Right lobe of liver (tissue), 6 donors: ENCODE data around the gene FANCE. TPM values are rescaled to one million over a fixed set of nuclear protein-coding genes. Genes with fewer than 3 reads are reported as not detected.

Source experiments
- ATAC-seq, 4 donors: fragments of 200-7000 bp; cut with Tn5 transposase; one replicate each; pipeline ENCODE4 v1.9.1; 2020; ENCODE audit warnings: mild to moderate bottlenecking in 4 of 4, moderate library complexity in 4 of 4
- DNase-seq, 3 donors: peaks; one replicate each; pipeline ENCODE4 v3.0.0-alpha.2; 2020
- H3K27ac ChIP-seq, 3 donors: fragments of 200-600 bp; one replicate each; pipeline ENCODE4 v1.8.0; 2022
- H3K27me3 ChIP-seq, 2 donors: fragments of 200-600 bp; one replicate each; pipeline ENCODE4 v1.8.0; 2022
- H3K36me3 ChIP-seq, 4 donors: fragments of 200-600 bp; sonication (generic) in 1 of 4; one replicate each; pipeline versions ENCODE4 v1.5.1 to v1.8.0; 2017 to 2022; ENCODE audit warnings: control low read depth in 1 of 4
- H3K4me1 ChIP-seq, 4 donors: fragments of 200-600 bp; sonication (generic) in 1 of 4; one replicate each; pipeline versions ENCODE4 v1.5.1 to v1.8.0; 2017 to 2022; ENCODE audit warnings: control low read depth in 1 of 4
- H3K4me3 ChIP-seq, 3 donors: fragments of 200-600 bp; one replicate each; pipeline ENCODE4 v1.8.0; 2022
- H3K9me3 ChIP-seq, 4 donors: fragments of 200-600 bp; sonication (generic) in 1 of 4; one replicate each; pipeline versions ENCODE4 v1.5.1 to v1.8.0; 2017 to 2022; ENCODE audit warnings: control low read depth in 1 of 4
- POLR2A ChIP-seq: fragments of 450-650 bp; IDR thresholded peaks from one replicate; pipeline ENCODE4 v1.6.1; 2017; ENCODE audit warnings: antibody characterized with exemption, mild to moderate bottlenecking
- WGBS: methylation state at CpG from one replicate; pipeline ENCODE4 v1.1.6; 2018; ENCODE audit warnings: low coverage, low lambda C conversion rate; ENCODE audit not compliant: insufficient coverage; ENCODE audit errors: missing lambda C conversion rate; 5-methylcytosine and 5-hydroxymethylcytosine counted together
- intact Hi-C, 2 donors: fragments of 100-400 bp; cut with DNase I; formaldehyde crosslinking; loops; one replicate each; pipeline versions ENCODE4 v1.11.2 to v1.14.1; 2022
- total RNA-seq, 6 experiments: library from RNA; depleted of rRNA in 2 of 6; stranded (reverse); fragments of >200 nt in 2 of 6; fragmentation: NEBNext Ultra II Directional in 3 of 6; extraction: Animal tissue kit (Norgen Biotek cat#: 25700) in 3 of 6; gene quantifications; one replicate each; pipeline versions ENCODE4 v1.1.0 to v1.2.4, GENCODE V29; 2016 to 2023
- TF ChIP-seq, protein P1 (sequence below), 4 donors: fragments of 200-600 bp in 3 of 4; fragments of 450-650 bp in 1 of 4; IDR thresholded peaks; one replicate each; pipeline versions ENCODE4 v1.5.1 to v1.8.0; 2016 to 2022; ENCODE audit warnings: antibody characterized with exemption in 4 of 4, mild to moderate bottlenecking in 2 of 4
- donor health status: DM: no; HTN: yes; CAD: no.
- donor health status: DM: no; HTN: no; CAD: no.
- donor health status: DM: no; HTN: no; CAD: no.
- donor health status: DM: no; HTN: yes; CAD: no.
- donor health status: DM: no; HTN: yes; CAD: no.

FANCE gene
- total RNA-seq, 6 experiments from 2014 or later, result 0.44 to 1.7 (median 0.95) TPM

DNA sequence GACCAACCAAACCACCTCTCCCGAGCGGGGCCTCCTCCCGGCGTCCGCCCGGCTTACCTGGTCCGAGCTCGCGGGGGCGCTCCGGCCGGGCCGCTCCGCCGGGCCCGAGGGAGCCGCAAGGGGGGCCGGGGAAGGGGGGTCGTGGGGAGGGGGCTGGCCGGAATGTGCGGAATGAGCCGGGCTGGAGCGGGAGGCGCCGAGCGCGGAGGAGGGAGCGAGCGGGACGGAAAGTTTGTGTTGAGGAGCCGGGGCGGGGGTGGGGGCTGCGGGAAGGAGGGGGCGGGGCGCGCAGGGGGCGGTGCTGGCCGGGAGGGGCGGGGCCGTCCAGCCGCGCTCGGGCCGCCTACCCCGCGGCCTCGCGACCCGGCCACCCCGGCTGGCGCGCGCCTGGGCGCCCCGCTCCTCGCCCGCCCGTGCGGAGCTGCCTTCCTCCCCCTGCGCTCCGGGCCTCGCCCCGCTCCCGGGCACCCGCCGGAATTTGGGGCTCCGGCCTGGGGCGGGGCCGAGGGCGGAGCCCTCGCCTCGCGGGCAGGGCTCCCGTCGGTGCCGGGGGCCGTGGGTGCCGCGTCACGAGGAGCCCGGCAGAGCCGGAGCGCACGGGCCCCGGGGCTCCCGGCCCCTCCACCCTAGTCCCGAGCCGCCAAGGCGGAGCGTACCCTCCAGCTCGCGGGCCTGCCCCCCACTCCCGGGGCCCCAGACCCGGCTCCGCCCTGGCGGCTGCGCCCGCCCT is 44.9 kb downstream of the FANCE start, which contains the start of gene TEAD3:
TEAD3 (minus strand) TSS at position 239 of the 730 bp plus-strand sequence.
- H3K36me3 ChIP-seq, result no peaks in the 10 kb centered on the region
- DNase-seq (peak in 2 of 3 donors; percentile 58 to 68), ATAC-seq (peak; percentile 57 to 74 (median 65))
- peak within 1 kb of the TSS; percentile 68 to 91 (median 74) for H3K4me3 ChIP-seq
- no peaks in the 10 kb centered on the region for H3K9me3 ChIP-seq
- H3K27ac ChIP-seq, result peak within 1 kb of the TSS; percentile 71 to 78 (median 72)
- WGBS, result 0% methylated on average over 1 of the region's 98 CpGs
- H3K4me1 ChIP-seq, result peaks cover 0 to 17% (median 6%) of the 10 kb centered on the region in 4 donors
- TF ChIP-seq, protein P1, sequence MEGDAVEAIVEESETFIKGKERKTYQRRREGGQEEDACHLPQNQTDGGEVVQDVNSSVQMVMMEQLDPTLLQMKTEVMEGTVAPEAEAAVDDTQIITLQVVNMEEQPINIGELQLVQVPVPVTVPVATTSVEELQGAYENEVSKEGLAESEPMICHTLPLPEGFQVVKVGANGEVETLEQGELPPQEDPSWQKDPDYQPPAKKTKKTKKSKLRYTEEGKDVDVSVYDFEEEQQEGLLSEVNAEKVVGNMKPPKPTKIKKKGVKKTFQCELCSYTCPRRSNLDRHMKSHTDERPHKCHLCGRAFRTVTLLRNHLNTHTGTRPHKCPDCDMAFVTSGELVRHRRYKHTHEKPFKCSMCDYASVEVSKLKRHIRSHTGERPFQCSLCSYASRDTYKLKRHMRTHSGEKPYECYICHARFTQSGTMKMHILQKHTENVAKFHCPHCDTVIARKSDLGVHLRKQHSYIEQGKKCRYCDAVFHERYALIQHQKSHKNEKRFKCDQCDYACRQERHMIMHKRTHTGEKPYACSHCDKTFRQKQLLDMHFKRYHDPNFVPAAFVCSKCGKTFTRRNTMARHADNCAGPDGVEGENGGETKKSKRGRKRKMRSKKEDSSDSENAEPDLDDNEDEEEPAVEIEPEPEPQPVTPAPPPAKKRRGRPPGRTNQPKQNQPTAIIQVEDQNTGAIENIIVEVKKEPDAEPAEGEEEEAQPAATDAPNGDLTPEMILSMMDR (IDR thresholded peaks at IDR 0.05), result peak in 1 of 4 donors; percentile 19
- TF ChIP-seq POLR2A, result peak; percentile 49
- intact Hi-C loops, result no loop called here
- H3K27me3 ChIP-seq, result no peaks in the 10 kb centered on the region

- Histone ChIP-seq H3K27me3 (no peaks in the 10 kb centered on the region), H3K4me3 (peak overlapping the region; percentile 47 to 91 (median 68)), H3K36me3 (no peaks in the 10 kb centered on the region), H3K27ac (peak overlapping the region; percentile 59 to 76 (median 71)), H3K9me3 (no peaks in the 10 kb centered on the region), H3K4me1 (peaks cover 0 to 17% (median 6%) of the 10 kb centered on the region in 4 donors)
- 7% methylated on average over 19 of the region's 77 CpGs for WGBS
- TF ChIP-seq, protein P1 (IDR thresholded peaks at IDR 0.05), result no peak
- no peak for TF ChIP-seq POLR2A
- intact Hi-C loops, result no loop called here
- peak; percentile 3 to 30 (median 8) for ATAC-seq
- DNase-seq, result no peak
These were observed 45.7 kb downstream of the FANCE start for GRCh38 chr6:35497571-35498421.

DNA sequence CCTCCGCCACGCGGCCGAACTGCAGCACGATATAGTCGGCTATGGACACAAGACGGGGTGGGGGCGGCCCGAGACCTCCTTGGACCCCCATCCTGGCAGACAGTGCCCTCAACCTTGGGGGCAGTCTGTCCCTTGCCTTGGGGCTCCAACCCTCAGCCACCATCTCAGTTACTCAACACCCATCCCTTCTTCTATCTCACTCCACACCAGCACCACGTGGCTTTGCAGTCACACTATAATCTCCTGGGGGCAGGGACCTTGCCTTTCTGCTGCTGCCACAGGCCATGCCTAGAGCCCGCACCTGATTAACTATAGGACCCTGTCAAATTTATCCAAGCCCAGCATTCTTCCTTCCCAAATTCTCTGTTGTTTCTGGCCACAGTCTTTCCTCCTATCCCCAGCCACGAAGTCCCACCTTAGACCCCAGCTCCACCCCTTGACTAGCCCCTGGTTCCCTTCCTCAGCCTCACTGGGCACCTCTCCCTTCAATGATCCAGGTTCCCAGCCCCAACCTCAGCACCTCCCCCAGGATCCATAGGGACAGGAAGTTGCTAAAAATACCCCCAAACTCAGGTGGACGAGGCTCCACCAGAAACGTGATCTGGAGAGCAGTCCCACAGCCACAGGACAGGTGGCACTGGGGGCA is 46.4 kb downstream of the FANCE start:
- no peak for DNase-seq
- TF ChIP-seq POLR2A, result no peak
- TF ChIP-seq, protein P1 (IDR thresholded peaks at IDR 0.05), result no peak
- Histone ChIP-seq H3K9me3 (no peaks in the 10 kb centered on the region), H3K36me3 (no peaks in the 10 kb centered on the region), H3K27me3 (no peaks in the 10 kb centered on the region), H3K4me1 (peaks cover 0 to 17% (median 6%) of the 10 kb centered on the region in 4 donors), H3K27ac (no peak overlapping the region), H3K4me3 (no peak overlapping the region)
- ATAC-seq, result no peak
- intact Hi-C loops, result no loop called here
- 60% methylated on average over 5 of the region's 14 CpGs for WGBS

DNA sequence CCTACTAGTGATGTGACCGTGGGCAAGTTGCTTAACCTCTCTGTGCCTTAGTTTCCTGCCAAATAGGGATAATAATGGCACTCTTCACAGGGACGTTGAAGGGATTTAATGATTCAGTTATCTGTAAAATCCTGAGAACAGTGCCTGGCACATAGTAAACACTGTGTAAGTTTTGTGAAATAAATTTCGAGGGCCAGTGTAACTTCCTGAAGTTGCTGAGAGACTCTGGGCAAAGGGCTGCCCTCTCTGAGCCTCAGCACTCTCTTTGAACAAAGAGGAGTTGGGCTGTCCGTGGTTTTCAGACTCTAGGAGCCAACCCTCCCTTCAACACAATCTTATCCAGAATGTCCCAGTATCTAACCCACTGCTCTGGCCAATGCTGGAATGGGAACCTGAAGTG is 47.2 kb downstream of the FANCE start:
- no peaks in the 10 kb centered on the region for H3K36me3 ChIP-seq
- TF ChIP-seq, protein P1 (IDR thresholded peaks at IDR 0.05), result no peak
- no peak for TF ChIP-seq POLR2A
- no peaks in the 10 kb centered on the region for H3K27me3 ChIP-seq
- DNase-seq (no peak), ATAC-seq (no peak)
- H3K27ac ChIP-seq, result no peak overlapping the region
- intact Hi-C loops, result no loop called here
- H3K4me1 ChIP-seq, result peaks cover 0 to 14% (median 6%) of the 10 kb centered on the region in 4 donors
- H3K9me3 ChIP-seq, result no peaks in the 10 kb centered on the region
- 97% methylated on average over 3 of the region's 4 CpGs for WGBS
- H3K4me3 ChIP-seq, result no peak overlapping the region
